ENCODE data around the gene MIF4GD.

DNA sequence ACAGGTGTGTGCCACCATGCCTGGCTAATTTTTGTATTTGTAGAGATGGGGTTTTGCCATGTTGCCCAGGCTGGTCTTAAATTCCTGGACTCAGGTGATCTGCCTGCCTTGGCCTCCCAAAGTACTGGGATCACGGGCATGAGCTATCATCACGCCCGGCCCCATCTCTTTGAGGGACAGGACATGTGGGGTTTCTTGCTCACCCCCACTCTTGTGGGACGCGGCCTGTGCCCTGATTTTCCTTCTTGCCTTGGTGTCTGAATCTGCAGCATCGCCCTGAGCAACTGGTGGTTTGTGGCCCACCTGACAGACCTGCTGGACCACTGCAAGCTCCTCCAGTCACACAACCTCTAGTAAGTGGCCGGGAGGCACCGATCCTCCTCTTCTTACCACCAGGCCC lies 40.0 kb downstream of the MIF4GD start:
- TF ChIP-seq, protein P1, sequence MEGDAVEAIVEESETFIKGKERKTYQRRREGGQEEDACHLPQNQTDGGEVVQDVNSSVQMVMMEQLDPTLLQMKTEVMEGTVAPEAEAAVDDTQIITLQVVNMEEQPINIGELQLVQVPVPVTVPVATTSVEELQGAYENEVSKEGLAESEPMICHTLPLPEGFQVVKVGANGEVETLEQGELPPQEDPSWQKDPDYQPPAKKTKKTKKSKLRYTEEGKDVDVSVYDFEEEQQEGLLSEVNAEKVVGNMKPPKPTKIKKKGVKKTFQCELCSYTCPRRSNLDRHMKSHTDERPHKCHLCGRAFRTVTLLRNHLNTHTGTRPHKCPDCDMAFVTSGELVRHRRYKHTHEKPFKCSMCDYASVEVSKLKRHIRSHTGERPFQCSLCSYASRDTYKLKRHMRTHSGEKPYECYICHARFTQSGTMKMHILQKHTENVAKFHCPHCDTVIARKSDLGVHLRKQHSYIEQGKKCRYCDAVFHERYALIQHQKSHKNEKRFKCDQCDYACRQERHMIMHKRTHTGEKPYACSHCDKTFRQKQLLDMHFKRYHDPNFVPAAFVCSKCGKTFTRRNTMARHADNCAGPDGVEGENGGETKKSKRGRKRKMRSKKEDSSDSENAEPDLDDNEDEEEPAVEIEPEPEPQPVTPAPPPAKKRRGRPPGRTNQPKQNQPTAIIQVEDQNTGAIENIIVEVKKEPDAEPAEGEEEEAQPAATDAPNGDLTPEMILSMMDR (IDR thresholded peaks at IDR 0.05; ENCODE audit: insufficient read depth, low read depth, low read length) = no peak
- TF ChIP-seq EZH2 (IDR thresholded peaks at IDR 0.05; ENCODE audit: insufficient read depth, low read length) = no peak
